Stimulated activated naive B cell treated with anti-CD40 and anti-IgM and Interleukin-4, amounts not matched to agents 10 μg/mL and 1 μg/mL and 100 μg/mL, for 72 hours (primary cell): ENCODE measurements around the gene DYNLT3.

ENCODE experiments used
- ATAC-seq, 2 donors: fragments of 150-1000 bp; cut with Tn5 transposase; replicated peaks; 2 replicates each; pipeline ENCODE4 v1.10.0; 2021; ENCODE audit warnings: moderate library complexity in 1 of 2
- DNase-seq: peaks from one replicate; pipeline ENCODE4 v3.0.0; 2021
- H3K27ac Mint-ChIP-seq: one replicate; pipeline ENCODE4 v1.8.0; 2022; ENCODE audit warnings: mild to moderate bottlenecking, mixed read lengths
- H3K27me3 Mint-ChIP-seq, 2 donors: one replicate each; pipeline ENCODE4 v1.8.0; 2022; ENCODE audit warnings: mixed read lengths in 2 of 2
- H3K36me3 Mint-ChIP-seq, 2 donors: one replicate each; pipeline ENCODE4 v1.8.0; 2022; ENCODE audit warnings: mixed read lengths in 2 of 2, mild to moderate bottlenecking in 1 of 2
- H3K4me1 Mint-ChIP-seq, 2 donors: one replicate each; pipeline ENCODE4 v1.8.0; 2022; ENCODE audit warnings: mixed read lengths in 2 of 2, mild to moderate bottlenecking in 1 of 2
- H3K4me3 Mint-ChIP-seq, 2 donors: one replicate each; pipeline ENCODE4 v1.8.0; 2022; ENCODE audit warnings: mild to moderate bottlenecking in 2 of 2, mixed read lengths in 2 of 2, moderate library complexity in 1 of 2
- H3K9me3 Mint-ChIP-seq, 2 donors: one replicate each; pipeline ENCODE4 v1.8.0; 2022; ENCODE audit warnings: mixed read lengths in 2 of 2, mild to moderate bottlenecking in 1 of 2

The DYNLT3 gene

DNA sequence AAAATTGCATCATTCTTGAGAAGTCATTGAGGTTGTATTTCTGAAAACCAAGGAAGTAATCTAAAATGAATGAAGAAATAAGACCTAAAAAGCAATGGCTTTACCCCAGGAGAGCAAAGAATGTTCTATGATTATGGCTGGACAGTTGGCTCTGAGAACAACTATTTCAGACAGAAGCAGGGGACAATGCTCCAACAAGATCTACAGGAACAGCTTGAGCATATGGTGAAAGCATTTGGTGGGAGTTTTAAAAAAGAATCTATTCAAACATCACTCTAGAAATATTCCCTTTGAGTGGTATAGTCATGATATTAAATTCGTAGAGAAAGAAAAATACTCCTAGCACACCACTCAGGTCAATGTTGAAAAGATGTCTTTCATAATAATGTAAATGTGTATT lies 26.7 kb downstream of the DYNLT3 start:
- peak overlapping the region; percentile 63 for H3K27ac Mint-ChIP-seq
- no peak overlapping the region for H3K4me3 Mint-ChIP-seq
- H3K4me1 Mint-ChIP-seq = peaks cover 45 to 74% of the 10 kb centered on the region in 2 donors
- H3K27me3 Mint-ChIP-seq = peaks cover 0 to 5% of the 10 kb centered on the region in 2 donors
- DNase-seq = no peak
- peaks cover 0 to 3% of the 10 kb centered on the region in 2 donors for H3K36me3 Mint-ChIP-seq
- no peaks in the 10 kb centered on the region for H3K9me3 Mint-ChIP-seq
- ATAC-seq = no peak

- DNase-seq (no peak), ATAC-seq (peak; percentile 44 to 61)
- Mint-ChIP-seq H3K36me3 (peaks cover 0 to 3% of the 10 kb centered on the region in 2 donors), H3K4me3 (peak overlapping the region; percentile 48 to 56), H3K9me3 (no peaks in the 10 kb centered on the region), H3K27me3 (no peaks in the 10 kb centered on the region), H3K4me1 (peaks cover 49 to 73% of the 10 kb centered on the region in 2 donors), H3K27ac (peak overlapping the region; percentile 90)
Measured at GRCh38 chrX:37818031-37818430, 29.3 kb downstream of the DYNLT3 start.

DNA sequence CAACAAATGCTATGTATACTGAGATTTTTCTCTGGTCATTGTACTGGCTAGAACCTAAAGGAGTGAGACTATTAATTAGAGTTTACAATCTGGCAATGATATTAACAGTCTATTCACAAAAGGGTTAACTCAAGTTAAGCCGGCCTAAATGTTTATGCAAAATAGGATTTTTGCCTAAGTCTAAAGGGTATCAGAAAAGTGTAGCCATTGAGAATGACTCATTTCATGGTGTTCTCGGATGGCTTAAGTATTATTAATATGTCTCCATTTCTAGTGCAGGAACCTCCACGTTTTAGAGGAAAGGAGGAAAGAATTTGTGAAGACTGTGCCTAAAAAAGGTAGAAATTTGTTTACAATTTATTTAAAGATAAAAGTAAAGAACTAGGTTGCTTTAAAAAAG lies 29.8 kb downstream of the DYNLT3 start:
- ATAC-seq = peak; percentile 35 to 57
- peak overlapping the region; percentile 57 to 65 for H3K4me3 Mint-ChIP-seq
- no peak for DNase-seq
- peaks cover 47 to 73% of the 10 kb centered on the region in 2 donors for H3K4me1 Mint-ChIP-seq
- H3K9me3 Mint-ChIP-seq = no peaks in the 10 kb centered on the region
- H3K27ac Mint-ChIP-seq = peak overlapping the region; percentile 92
- peaks cover 0 to 1% of the 10 kb centered on the region in 2 donors for H3K36me3 Mint-ChIP-seq
- H3K27me3 Mint-ChIP-seq = no peaks in the 10 kb centered on the region

GRCh38 chrX:37817176-37817575 lies 30.2 kb downstream of the DYNLT3 start:
- DNase-seq (no peak), ATAC-seq (peak in 1 of 2 donors; percentile 4)
- peaks cover 0 to 3% of the 10 kb centered on the region in 2 donors for H3K27me3 Mint-ChIP-seq
- peaks cover 46 to 73% of the 10 kb centered on the region in 2 donors for H3K4me1 Mint-ChIP-seq
- peak overlapping the region; percentile 92 for H3K27ac Mint-ChIP-seq
- H3K9me3 Mint-ChIP-seq = no peaks in the 10 kb centered on the region
- peaks cover 0 to under 1% of the 10 kb centered on the region in 2 donors for H3K36me3 Mint-ChIP-seq
- peak overlapping the region; percentile 47 to 65 for H3K4me3 Mint-ChIP-seq

- Mint-ChIP-seq H3K4me1 (peaks cover 49 to 73% of the 10 kb centered on the region in 2 donors), H3K27ac (peak overlapping the region; percentile 92), H3K4me3 (peak overlapping the region; percentile 30 to 47), H3K27me3 (peaks cover 0 to 5% of the 10 kb centered on the region in 2 donors), H3K9me3 (no peaks in the 10 kb centered on the region), H3K36me3 (peaks cover 0 to 4% of the 10 kb centered on the region in 2 donors)
- ATAC-seq (peak; percentile 20 to 35), DNase-seq (no peak)
Measured at GRCh38 chrX:37816766-37817165, 30.6 kb downstream of the DYNLT3 start.

DNA sequence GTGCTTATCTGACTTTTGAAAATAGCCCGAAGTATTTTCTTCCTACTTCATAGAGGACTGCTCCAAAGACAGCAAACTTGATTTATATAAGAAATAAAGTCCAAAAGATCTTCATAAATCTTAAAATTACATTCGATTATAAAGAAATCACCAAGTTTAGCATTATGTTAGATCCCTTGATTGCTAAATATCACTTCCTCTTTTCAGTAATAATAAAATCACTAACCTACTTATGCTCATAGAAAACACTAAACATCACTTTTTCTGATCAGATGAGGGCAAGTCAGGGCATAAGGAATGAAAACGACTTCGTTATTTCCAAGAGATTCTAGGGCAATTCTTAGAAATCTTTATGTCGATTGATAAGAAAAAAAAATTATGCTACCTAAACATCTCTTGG lies 32.0 kb downstream of the DYNLT3 start:
- Mint-ChIP-seq H3K36me3 (peaks cover 5 to 11% of the 10 kb centered on the region in 2 donors), H3K27me3 (peaks cover 0 to 5% of the 10 kb centered on the region in 2 donors), H3K4me1 (peaks cover 47 to 74% of the 10 kb centered on the region in 2 donors), H3K9me3 (no peaks in the 10 kb centered on the region), H3K4me3 (no peak overlapping the region), H3K27ac (no peak overlapping the region)
- DNase-seq (no peak), ATAC-seq (no peak)

DNA sequence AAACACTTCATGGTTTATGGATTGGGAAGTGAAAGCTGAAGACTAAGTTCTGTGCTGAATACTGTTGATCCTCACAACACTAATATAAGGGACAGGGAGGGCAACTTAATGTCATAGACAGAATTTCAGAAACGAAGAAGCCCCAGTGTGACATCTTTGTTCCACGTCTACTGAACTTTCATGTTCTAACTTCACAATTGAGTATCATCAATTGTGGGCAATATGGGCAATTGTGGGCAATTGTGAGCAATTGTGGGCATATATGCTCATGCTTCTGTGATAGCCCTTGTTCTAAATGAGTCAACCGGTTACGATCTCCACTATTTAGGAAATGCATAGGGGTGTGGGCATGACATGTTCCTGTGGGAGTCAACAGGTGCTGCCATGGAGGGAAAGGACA lies 33.8 kb downstream of the DYNLT3 start:
- H3K4me1 Mint-ChIP-seq = peaks cover 45 to 68% of the 10 kb centered on the region in 2 donors
- ATAC-seq (peak; percentile 73), DNase-seq (peak; percentile 50)
- H3K4me3 Mint-ChIP-seq = peak overlapping the region in 1 of 2 donors; percentile 6
- H3K27me3 Mint-ChIP-seq = peaks cover 0 to 5% of the 10 kb centered on the region in 2 donors
- no peaks in the 10 kb centered on the region for H3K9me3 Mint-ChIP-seq
- H3K27ac Mint-ChIP-seq = peak overlapping the region; percentile 38
- H3K36me3 Mint-ChIP-seq = peaks cover 13 to 17% of the 10 kb centered on the region in 2 donors

DNA sequence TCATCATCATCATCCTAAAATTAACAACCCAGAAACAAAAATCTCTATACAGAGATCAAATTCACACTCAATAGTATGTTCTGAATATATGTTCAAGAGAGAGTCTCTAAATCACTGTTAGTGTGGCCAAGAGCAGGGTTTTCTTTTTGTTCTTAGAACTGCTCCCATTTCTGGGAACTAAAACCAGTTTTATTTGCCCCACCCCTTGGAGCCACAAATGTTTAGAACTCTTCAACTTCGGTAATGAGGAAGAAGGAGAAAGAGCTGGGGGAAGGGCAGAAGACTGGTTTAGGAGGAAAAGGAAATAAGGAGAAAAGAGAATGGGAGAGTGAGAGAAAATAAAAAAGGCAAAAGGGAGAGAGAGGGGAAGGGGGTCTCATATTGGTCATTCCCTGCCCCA lies 35.3 kb downstream of the DYNLT3 start:
- H3K9me3 Mint-ChIP-seq = no peaks in the 10 kb centered on the region
- H3K27ac Mint-ChIP-seq = peak overlapping the region; percentile 86
- H3K36me3 Mint-ChIP-seq = peaks cover 18 to 24% of the 10 kb centered on the region in 2 donors
- H3K4me1 Mint-ChIP-seq = peaks cover 35 to 57% of the 10 kb centered on the region in 2 donors
- DNase-seq (no peak), ATAC-seq (no peak)
- H3K27me3 Mint-ChIP-seq = peaks cover 0 to 9% of the 10 kb centered on the region in 2 donors
- H3K4me3 Mint-ChIP-seq = no peak overlapping the region

DNA sequence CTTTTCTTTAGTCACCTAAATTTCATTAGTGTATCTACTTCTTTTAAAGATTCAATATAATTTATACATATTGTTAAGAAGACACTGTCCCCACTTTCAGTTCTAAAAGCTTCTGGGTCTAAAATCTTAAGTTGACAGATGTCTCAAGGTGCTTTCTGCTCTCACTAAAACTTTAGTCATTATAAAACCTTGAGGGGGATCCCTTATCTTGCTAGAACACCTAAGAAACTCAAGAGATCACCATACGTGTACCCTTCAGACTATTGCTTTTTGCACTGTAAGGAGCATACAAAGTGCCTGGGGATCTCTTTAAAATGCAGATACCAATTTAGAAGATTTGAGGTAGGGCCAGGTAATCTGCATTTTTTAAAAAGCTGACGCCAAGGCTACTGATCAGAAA lies 37.4 kb downstream of the DYNLT3 start:
- peak overlapping the region; percentile 67 for H3K27ac Mint-ChIP-seq
- H3K4me1 Mint-ChIP-seq = peaks cover 28 to 49% of the 10 kb centered on the region in 2 donors

GRCh38 chrX:37803057-37803456 lies 44.3 kb downstream of the DYNLT3 start:
- no peak for DNase-seq
- no peak for ATAC-seq
- H3K9me3 Mint-ChIP-seq = no peaks in the 10 kb centered on the region
- H3K27ac Mint-ChIP-seq = peak overlapping the region; percentile 33
- H3K36me3 Mint-ChIP-seq = peaks cover 16 to 37% of the 10 kb centered on the region in 2 donors
- H3K27me3 Mint-ChIP-seq = peaks cover 0 to 13% of the 10 kb centered on the region in 2 donors
- peaks cover 14 to 23% of the 10 kb centered on the region in 2 donors for H3K4me1 Mint-ChIP-seq
- no peak overlapping the region for H3K4me3 Mint-ChIP-seq

More for the DNA sequence above, 37.4 kb downstream of the DYNLT3 start:
- H3K4me3 Mint-ChIP-seq = no peak overlapping the region
- H3K27me3 Mint-ChIP-seq = peaks cover 0 to 13% of the 10 kb centered on the region in 2 donors
- no peaks in the 10 kb centered on the region for H3K9me3 Mint-ChIP-seq
- ATAC-seq (peak in 1 of 2 donors; percentile 21), DNase-seq (no peak)
- H3K36me3 Mint-ChIP-seq = peaks cover 18 to 29% of the 10 kb centered on the region in 2 donors

- no peaks in the 10 kb centered on the region for H3K9me3 Mint-ChIP-seq
- no peak for DNase-seq
- peaks cover 0 to 10% of the 10 kb centered on the region in 2 donors for H3K27me3 Mint-ChIP-seq
- no peak overlapping the region for H3K27ac Mint-ChIP-seq
- H3K4me3 Mint-ChIP-seq = no peak overlapping the region
- peaks cover 11 to 32% of the 10 kb centered on the region in 2 donors for H3K36me3 Mint-ChIP-seq
- no peak for ATAC-seq
- H3K4me1 Mint-ChIP-seq = peaks cover 14 to 27% of the 10 kb centered on the region in 2 donors
Measured at GRCh38 chrX:37802028-37802427, 45.3 kb downstream of the DYNLT3 start.

- ATAC-seq = no peak
- Mint-ChIP-seq H3K4me1 (peaks cover 21 to 31% of the 10 kb centered on the region in 2 donors), H3K27ac (no peak overlapping the region), H3K27me3 (peaks cover 0 to 6% of the 10 kb centered on the region in 2 donors), H3K36me3 (peaks cover 11 to 28% of the 10 kb centered on the region in 2 donors), H3K4me3 (no peak overlapping the region), H3K9me3 (no peaks in the 10 kb centered on the region)
- no peak for DNase-seq
Measured at GRCh38 chrX:37800717-37801116, 46.7 kb downstream of the DYNLT3 start.

DNA sequence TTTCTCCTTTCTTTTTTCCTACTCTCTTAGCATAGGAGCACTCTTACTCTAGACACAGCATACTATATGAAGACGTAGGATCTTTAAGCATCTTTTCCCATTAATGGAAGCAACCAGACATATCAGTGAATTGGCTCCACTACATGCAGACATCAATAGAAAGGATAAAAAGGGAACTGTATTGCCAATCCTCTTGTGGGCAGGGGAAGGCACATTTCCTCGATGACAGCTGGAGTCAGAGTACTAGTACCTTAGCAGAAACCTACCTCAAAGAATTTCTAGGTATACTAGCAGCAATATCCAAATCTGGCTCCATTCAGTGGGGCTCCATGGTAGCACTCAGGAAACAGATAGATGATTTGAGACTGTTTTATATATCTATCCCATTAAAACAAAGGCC lies 47.4 kb downstream of the DYNLT3 start:
- Mint-ChIP-seq H3K9me3 (no peaks in the 10 kb centered on the region), H3K4me3 (no peak overlapping the region), H3K27ac (no peak overlapping the region), H3K4me1 (peaks cover 28 to 39% of the 10 kb centered on the region in 2 donors), H3K27me3 (peaks cover 0 to 6% of the 10 kb centered on the region in 2 donors), H3K36me3 (peaks cover 11 to 27% of the 10 kb centered on the region in 2 donors)
- no peak for ATAC-seq
- no peak for DNase-seq

- Mint-ChIP-seq H3K27me3 (peaks cover 0 to 11% of the 10 kb centered on the region in 2 donors), H3K36me3 (peaks cover 12 to 23% of the 10 kb centered on the region in 2 donors), H3K9me3 (no peaks in the 10 kb centered on the region), H3K4me1 (peaks cover 32 to 55% of the 10 kb centered on the region in 2 donors), H3K27ac (no peak overlapping the region), H3K4me3 (no peak overlapping the region)
- ATAC-seq (peak; percentile 96 to 97), DNase-seq (peak; percentile 58)
Measured at GRCh38 chrX:37796805-37797204, 50.6 kb downstream of the DYNLT3 start.

DNA sequence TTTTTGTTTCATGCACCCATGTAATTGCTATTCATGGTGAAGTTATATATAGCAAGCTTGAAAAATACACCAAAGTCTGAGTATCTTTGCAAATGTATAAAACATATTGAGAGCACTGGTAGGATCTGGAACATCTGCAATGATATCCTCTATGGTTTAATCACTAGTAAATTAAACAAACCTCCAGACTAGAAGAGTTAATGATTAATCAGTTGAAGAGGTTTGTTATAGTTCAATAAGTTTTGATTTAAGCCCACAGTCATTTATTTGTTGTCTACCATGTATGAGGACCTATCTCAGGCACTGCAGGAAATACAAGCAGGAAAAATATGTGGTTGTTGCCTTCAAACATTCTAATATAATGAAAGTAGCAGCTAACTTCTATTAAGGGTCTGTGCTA lies 51.1 kb downstream of the DYNLT3 start:
- Mint-ChIP-seq H3K27me3 (peaks cover 0 to 8% of the 10 kb centered on the region in 2 donors), H3K4me1 (peaks cover 31 to 52% of the 10 kb centered on the region in 2 donors), H3K27ac (peak overlapping the region; percentile 10), H3K9me3 (no peaks in the 10 kb centered on the region), H3K4me3 (no peak overlapping the region), H3K36me3 (peaks cover 13 to 23% of the 10 kb centered on the region in 2 donors)
- DNase-seq (no peak), ATAC-seq (no peak)
